Uterus (tissue), 4 donors: ENCODE results near the gene SIGLEC12. TPM values are rescaled to one million over a fixed set of nuclear protein-coding genes. Genes with fewer than 3 reads are reported as not detected.
"Not testable (repeated sequence)": the region's sequence is repeated elsewhere in the genome, so short reads cannot be mapped to it uniquely, and the experiment has no call there.

Source experiments
- DNase-seq, 2 donors: peaks; one replicate each; pipeline ENCODE4 v3.0.0-alpha.2; 2019 to 2020
- H3K27ac ChIP-seq, 2 donors: fragments of 200-600 bp; sonication (generic); 1 replicate in 1 of 2; 2 replicates in 1 of 2; pipeline ENCODE4 v1.5.1; 2016 to 2018
- H3K27me3 ChIP-seq, 2 donors: fragments of 200-600 bp; sonication (generic); one replicate each; pipeline ENCODE4 v1.5.1; 2018 to 2019; ENCODE audit warnings: control low read depth in 1 of 2
- H3K36me3 ChIP-seq, 2 donors: fragments of 200-600 bp; sonication (generic); one replicate each; pipeline ENCODE4 v1.5.1; 2019; ENCODE audit warnings: control low read depth in 1 of 2
- H3K4me1 ChIP-seq, 2 donors: fragments of 200-600 bp; sonication (generic); one replicate each; pipeline ENCODE4 v1.5.1; 2018 to 2019; ENCODE audit warnings: control low read depth in 1 of 2
- H3K4me3 ChIP-seq, 2 donors: fragments of 200-600 bp; sonication (generic); 1 replicate in 1 of 2; 2 replicates in 1 of 2; pipeline ENCODE4 v1.5.1; 2018 to 2019; ENCODE audit warnings: mild to moderate bottlenecking in 1 of 2
- H3K9me3 ChIP-seq, 2 donors: fragments of 200-600 bp; sonication (generic); one replicate each; pipeline ENCODE4 v1.5.1; 2019; ENCODE audit warnings: control low read depth in 1 of 2
- CTCF ChIP-seq, 4 experiments: fragments of 200-600 bp in 2 of 4; fragments of 450-650 bp in 2 of 4; sonication (generic) in 2 of 4; IDR thresholded peaks; one replicate each; pipeline ENCODE4 v1.5.1; 2016 to 2019; ENCODE audit warnings: antibody characterized with exemption in 4 of 4, mild to moderate bottlenecking in 2 of 4, moderate library complexity in 1 of 4
- POLR2A ChIP-seq, 2 donors: fragments of 450-650 bp; IDR thresholded peaks; one replicate each; pipeline ENCODE4 v1.6.1; 2016; ENCODE audit warnings: antibody characterized with exemption in 2 of 2, mild to moderate bottlenecking in 1 of 2, moderate library complexity in 1 of 2
- intact Hi-C: fragments of 100-400 bp; cut with DNase I; formaldehyde crosslinking; loops from one replicate; pipeline ENCODE4 v1.15.1; 2023; ENCODE audit warnings: low total_unique reads
- small RNA-seq: library from RNA; depleted of rRNA; stranded (forward); fragments of <200 nt; gene quantifications from one replicate; pipeline ENCODE3, GENCODE V24; 2016
- total RNA-seq, 4 donors: library from RNA; depleted of rRNA in 3 of 4; stranded (reverse); fragments of >200 nt in 3 of 4; gene quantifications; one replicate each; pipeline versions ENCODE4 v1.1.0 to v1.2.4, GENCODE V29; 2014 to 2023
- donor health status: DM: yes; HTN: yes; CAD: no.

SIGLEC12 gene
- total RNA-seq, 4 donors from 2014 or later, result 0.21 to 0.40 TPM; not detected in 2

DNA sequence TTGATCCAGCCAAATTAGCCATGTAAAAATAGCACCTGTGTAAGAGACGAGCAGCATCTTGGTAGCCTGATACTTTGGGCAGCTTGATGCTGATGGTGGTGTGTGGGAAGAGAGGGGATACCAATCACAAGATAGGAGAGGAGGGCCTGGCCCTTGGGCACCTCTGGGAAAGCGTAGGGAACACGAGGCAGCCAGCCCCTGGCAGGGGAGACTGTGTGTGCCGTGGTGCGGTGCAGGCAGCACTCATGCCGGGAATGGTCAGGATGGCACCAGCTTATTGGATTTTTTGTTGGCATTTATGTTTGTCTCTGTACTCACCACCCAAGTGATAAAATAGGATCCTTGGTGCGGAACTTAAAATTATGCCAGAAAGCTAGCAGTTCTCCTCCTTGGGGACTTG lies 53.6 kb downstream of the SIGLEC12 start:
- Histone ChIP-seq H3K27me3 (no peaks in the 10 kb centered on the region), H3K36me3 (no peaks in the 10 kb centered on the region), H3K9me3 (no peaks in the 10 kb centered on the region), H3K4me3 (no peak overlapping the region), H3K4me1 (no peaks in the 10 kb centered on the region), H3K27ac (no peak overlapping the region)
- intact Hi-C loops, result no loop called here
- DNase-seq, result no peak
- TF ChIP-seq POLR2A (IDR thresholded peaks at IDR 0.05), result no peak
- no peak for TF ChIP-seq CTCF (IDR thresholded peaks at IDR 0.05)

- H3K4me1 ChIP-seq, intact Hi-C loops, H3K9me3 ChIP-seq, H3K27me3 ChIP-seq, DNase-seq, H3K27ac ChIP-seq, H3K36me3 ChIP-seq, H3K4me3 ChIP-seq: not testable (repeated sequence)
These were observed 54.1 kb downstream of the SIGLEC12 start for GRCh38 chr19:51447510-51447909.

DNA sequence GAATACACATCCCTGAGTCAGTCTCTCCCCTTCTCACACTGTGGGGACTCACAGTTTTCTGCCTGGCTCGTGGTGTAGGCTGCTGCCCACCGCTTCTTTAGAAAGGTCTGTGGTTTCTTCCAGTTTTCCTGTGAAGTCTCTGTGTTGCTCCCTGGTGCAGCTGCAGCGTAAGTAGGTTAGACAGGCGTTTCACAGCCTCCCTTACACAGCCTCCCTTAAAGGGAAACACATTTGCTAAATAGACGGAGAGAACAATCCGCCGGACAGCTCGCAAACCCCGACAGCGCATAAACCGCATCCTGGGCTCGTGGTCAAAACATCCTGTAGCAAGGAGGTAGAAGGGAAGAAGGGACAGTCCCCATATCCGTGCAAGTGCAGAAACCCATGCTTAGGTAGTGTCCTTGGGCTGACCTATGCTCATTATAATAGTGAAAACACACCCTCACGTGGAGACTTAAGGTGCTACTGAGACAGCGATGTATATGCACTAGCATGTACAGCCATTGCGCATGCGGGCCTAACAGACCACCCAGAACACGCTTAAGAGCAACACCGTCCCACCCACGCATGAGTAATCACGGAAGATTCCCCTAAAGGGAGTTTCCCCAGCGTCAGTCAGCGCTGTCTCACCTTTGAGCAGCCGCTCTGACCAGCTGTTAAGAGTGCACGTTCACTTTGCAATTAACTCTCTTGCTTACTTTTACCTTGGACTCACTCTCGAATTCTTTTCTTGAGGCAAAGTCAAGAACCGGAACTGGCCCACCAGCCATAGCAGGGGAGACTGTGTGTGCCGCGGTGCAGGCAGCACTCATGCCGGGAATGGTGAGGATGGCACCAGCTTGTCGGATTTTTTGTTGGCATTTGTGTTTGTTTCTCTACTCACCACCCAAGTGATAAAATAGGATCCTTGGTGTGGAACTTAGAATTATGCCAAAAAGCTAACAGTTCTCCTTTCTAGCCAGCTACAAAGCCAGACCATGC lies 59.9 kb downstream of the SIGLEC12 start:
- no peak for TF ChIP-seq CTCF (IDR thresholded peaks at IDR 0.05)
- TF ChIP-seq POLR2A (IDR thresholded peaks at IDR 0.05), result no peak
- Histone ChIP-seq H3K27me3 (no peaks in the 10 kb centered on the region), H3K4me1 (no peaks in the 10 kb centered on the region), H3K36me3 (no peaks in the 10 kb centered on the region), H3K9me3 (no peaks in the 10 kb centered on the region), H3K27ac (no peak overlapping the region), H3K4me3 (no peak overlapping the region)
- no peak for DNase-seq
- intact Hi-C loops, result no loop called here

Small RNAs within 50 kb of the gene (small RNA-seq; reads per million reads assigned to genes)
- not detected for gene AC020914.3
- not detected for gene AC020914.5

Other genes starting within 250 kb of the SIGLEC12 start
- under 1 TPM in 1 of 4 donors, not detected in 3; 0.28 TPM for gene IGLON5, start 190.2 kb downstream of the SIGLEC12 start, total RNA-seq
- 1 to 10 TPM in 3 of 4 donors, under 1 TPM in 1; 0.26 to 3.6 (median 1.7) TPM for gene VSIG10L, start 159.7 kb downstream of the SIGLEC12 start, total RNA-seq
- gene ETFB, start 135.4 kb downstream of the SIGLEC12 start, total RNA-seq, result 10 to 100 TPM; 18.8 to 56.6 (median 32.8) TPM
- 1 to 10 TPM in 1 of 4 donors, not detected in 3; 1.2 TPM for gene CLDND2, start 132.8 kb downstream of the SIGLEC12 start, total RNA-seq
- 1 to 10 TPM in 3 of 4 donors, not detected in 1; 1.0 to 3.6 (median 2.9) TPM for gene NKG7, start 129.1 kb downstream of the SIGLEC12 start, total RNA-seq
- gene LIM2, start 113.8 kb downstream of the SIGLEC12 start, total RNA-seq, result not detected
- gene C19orf84, start 111.2 kb downstream of the SIGLEC12 start, total RNA-seq, result not detected
- 10 to 100 TPM in 1 of 4 donors, 1 to 10 TPM in 1, under 1 TPM in 2; 0.26 to 11.2 (median 1.1) TPM for gene SIGLEC10, start 84.2 kb downstream of the SIGLEC12 start, total RNA-seq
- under 1 TPM in 2 of 4 donors, not detected in 2; 0.21 to 0.34 TPM for gene SIGLEC8, start 43.3 kb downstream of the SIGLEC12 start, total RNA-seq
- not detected for gene CEACAM18, start 23.3 kb downstream of the SIGLEC12 start, total RNA-seq
- 1 to 10 TPM in 2 of 4 donors, under 1 TPM in 2; 0.29 to 7.2 (median 0.77) TPM for gene SIGLEC6, start 29.9 kb upstream of the SIGLEC12 start, total RNA-seq
- gene ZNF175, start 69.5 kb upstream of the SIGLEC12 start, total RNA-seq, result 10 to 100 TPM in 2 of 4 donors, 1 to 10 TPM in 2; 4.1 to 17.8 (median 9.3) TPM
- 1 to 10 TPM in 1 of 4 donors, under 1 TPM in 2, not detected in 1; 0.41 to 6.8 (median 0.85) TPM for gene SIGLEC5, start 128.6 kb upstream of the SIGLEC12 start, total RNA-seq
- gene SIGLEC14, start 145.0 kb upstream of the SIGLEC12 start, total RNA-seq, result 1 to 10 TPM in 2 of 4 donors, under 1 TPM in 1, not detected in 1; 0.69 to 3.5 (median 1.0) TPM
- gene SPACA6, start 191.5 kb upstream of the SIGLEC12 start, total RNA-seq, result 100 to 1,000 TPM in 1 of 4 donors, 10 to 100 TPM in 2, 1 to 10 TPM in 1; 9.7 to 112 (median 22.5) TPM
- 1 to 10 TPM in 1 of 4 donors, under 1 TPM in 3; 0.29 to 2.0 (median 0.70) TPM for gene HAS1, start 222.2 kb upstream of the SIGLEC12 start, total RNA-seq